Duodenal mucosa (tissue), 2 donors: Measurements from ENCODE around the gene RPS3.
A peak's percentile ranks its signal among the peaks of the same experiment; 100 is the strongest.

Experiments
- H3K27ac ChIP-seq: one replicate; pipeline ENCODE4 v1.7.0; 2013; ENCODE audit warnings: low read depth, low read length
- H3K27me3 ChIP-seq, 2 donors: one replicate each; pipeline ENCODE4 v1.7.0; 2013; ENCODE audit warnings: low read length in 2 of 2, control low read depth in 1 of 2; ENCODE audit not compliant: insufficient read depth in 2 of 2, control insufficient read depth in 1 of 2
- H3K36me3 ChIP-seq, 2 donors: one replicate each; pipeline ENCODE4 v1.7.0; 2013; ENCODE audit warnings: low read length in 2 of 2, control low read depth in 1 of 2; ENCODE audit not compliant: insufficient read depth in 2 of 2, control insufficient read depth in 1 of 2
- H3K4me1 ChIP-seq, 2 donors: one replicate each; pipeline ENCODE4 v1.7.0; 2013; ENCODE audit warnings: low read length in 2 of 2, control low read depth in 1 of 2; ENCODE audit not compliant: insufficient read depth in 2 of 2, control insufficient read depth in 1 of 2
- H3K4me3 ChIP-seq, 2 donors: one replicate each; pipeline ENCODE4 v1.7.0; 2013; ENCODE audit warnings: low read length in 2 of 2, low read depth in 1 of 2
- H3K9ac ChIP-seq, 2 donors: one replicate each; pipeline ENCODE4 v1.7.0; 2013; ENCODE audit warnings: low read length in 2 of 2, low read depth in 1 of 2
- H3K9me3 ChIP-seq, 2 donors: one replicate each; pipeline ENCODE4 v1.7.0; 2013; ENCODE audit warnings: low read length in 2 of 2, control low read depth in 1 of 2; ENCODE audit not compliant: control insufficient read depth in 1 of 2

The RPS3 gene

GRCh38 chr11:75399344-75400145, at the start of gene RPS3:
TSS of gene RPS3 (plus strand) at chr11:75399518. CDS start at chr11:75399548, 30 bp downstream.
- Histone ChIP-seq H3K9me3 (no peaks in the 10 kb centered on the region), H3K36me3 (peaks cover 30 to 34% of the 10 kb centered on the region in 2 donors), H3K4me1 (peaks cover 22 to 24% of the 10 kb centered on the region in 2 donors), H3K27me3 (no peaks in the 10 kb centered on the region), H3K4me3 (peak within 1 kb of the TSS; percentile 88 to 100), H3K27ac (peak within 1 kb of the TSS; percentile 87), H3K9ac (peak within 1 kb of the TSS; percentile 92 to 100)

GRCh38 chr11:75349521-75350116, 49.7 kb upstream of the RPS3 start:
- Histone ChIP-seq H3K27me3 (no peaks in the 10 kb centered on the region), H3K9ac (peak overlapping the region; percentile 83 to 87), H3K4me3 (peak overlapping the region; percentile 95 to 98), H3K4me1 (peaks cover 69 to 75% of the 10 kb centered on the region in 2 donors), H3K27ac (peak overlapping the region; percentile 84), H3K9me3 (no peaks in the 10 kb centered on the region), H3K36me3 (no peaks in the 10 kb centered on the region)

GRCh38 chr11:75350122-75350742, 49.1 kb upstream of the RPS3 start:
- Histone ChIP-seq H3K36me3 (no peaks in the 10 kb centered on the region), H3K4me3 (peak overlapping the region; percentile 95 to 98), H3K27me3 (no peaks in the 10 kb centered on the region), H3K4me1 (peaks cover 63 to 69% of the 10 kb centered on the region in 2 donors), H3K9ac (peak overlapping the region; percentile 83 to 87), H3K27ac (peak overlapping the region; percentile 84), H3K9me3 (no peaks in the 10 kb centered on the region)

GRCh38 chr11:75350743-75351540, 48.4 kb upstream of the RPS3 start:
- Histone ChIP-seq H3K27ac (peak overlapping the region; percentile 84), H3K27me3 (no peaks in the 10 kb centered on the region), H3K9me3 (no peaks in the 10 kb centered on the region), H3K4me1 (peaks cover 56 to 62% of the 10 kb centered on the region in 2 donors), H3K9ac (peak overlapping the region; percentile 83 to 87), H3K4me3 (peak overlapping the region; percentile 95 to 98), H3K36me3 (no peaks in the 10 kb centered on the region)

GRCh38 chr11:75351541-75351790, 47.9 kb upstream of the RPS3 start, which contains the start of gene ARRB1:
TSS of gene ARRB1 (minus strand) at chr11:75351661. CDS start at chr11:75351607, 54 bp downstream.
- no peaks in the 10 kb centered on the region for H3K9me3 ChIP-seq
- no peaks in the 10 kb centered on the region for H3K36me3 ChIP-seq
- peaks cover 50 to 56% of the 10 kb centered on the region in 2 donors for H3K4me1 ChIP-seq
- H3K27me3 ChIP-seq, result no peaks in the 10 kb centered on the region
- peak within 1 kb of the TSS; percentile 95 to 98 for H3K4me3 ChIP-seq
- H3K27ac ChIP-seq, result peak within 1 kb of the TSS; percentile 90
- peak within 1 kb of the TSS; percentile 83 to 87 for H3K9ac ChIP-seq

GRCh38 chr11:75351791-75352587, 47.3 kb upstream of the RPS3 start:
- peaks cover 45 to 51% of the 10 kb centered on the region in 2 donors for H3K4me1 ChIP-seq
- peak overlapping the region; percentile 90 for H3K27ac ChIP-seq
- H3K9ac ChIP-seq, result peak overlapping the region; percentile 73 to 75
- no peaks in the 10 kb centered on the region for H3K9me3 ChIP-seq
- H3K27me3 ChIP-seq, result no peaks in the 10 kb centered on the region
- H3K4me3 ChIP-seq, result peak overlapping the region; percentile 95 to 98
- H3K36me3 ChIP-seq, result no peaks in the 10 kb centered on the region

GRCh38 chr11:75352588-75353206, 46.6 kb upstream of the RPS3 start:
- no peaks in the 10 kb centered on the region for H3K9me3 ChIP-seq
- H3K9ac ChIP-seq, result peak overlapping the region; percentile 73 to 75
- H3K27ac ChIP-seq, result peak overlapping the region; percentile 90
- H3K27me3 ChIP-seq, result no peaks in the 10 kb centered on the region
- H3K4me1 ChIP-seq, result peaks cover 38 to 44% of the 10 kb centered on the region in 2 donors
- peak overlapping the region; percentile 95 to 98 for H3K4me3 ChIP-seq
- H3K36me3 ChIP-seq, result no peaks in the 10 kb centered on the region

- Histone ChIP-seq H3K36me3 (no peaks in the 10 kb centered on the region), H3K9me3 (no peaks in the 10 kb centered on the region), H3K9ac (no peak overlapping the region), H3K27ac (no peak overlapping the region), H3K27me3 (no peaks in the 10 kb centered on the region), H3K4me3 (no peak overlapping the region), H3K4me1 (peaks cover 17 to 21% of the 10 kb centered on the region in 2 donors)
Observed at GRCh38 chr11:75355051-75355450, 44.3 kb upstream of the RPS3 start.

- no peaks in the 10 kb centered on the region for H3K36me3 ChIP-seq
- H3K27ac ChIP-seq, result no peak overlapping the region
- H3K4me1 ChIP-seq, result peaks cover 7 to 10% of the 10 kb centered on the region in 2 donors
- no peak overlapping the region for H3K4me3 ChIP-seq
- H3K9ac ChIP-seq, result no peak overlapping the region
- H3K9me3 ChIP-seq, result no peaks in the 10 kb centered on the region
- H3K27me3 ChIP-seq, result no peaks in the 10 kb centered on the region
Observed at GRCh38 chr11:75356613-75357012, 42.7 kb upstream of the RPS3 start.
